K562 (cell line): Measurements from ENCODE around the gene UHRF1. TPM values are rescaled to one million over a fixed set of nuclear protein-coding genes. Genes with fewer than 3 reads are reported as not detected.

ENCODE experiments used
- microRNA-seq: library from miRNA; unstranded; fragments of <30 nt; microRNA quantifications from one replicate; pipeline ENCODE4, GENCODE V29; 2018; ENCODE audit warnings: borderline microRNAs expressed
- polyA plus RNA-seq, 8 experiments: library from polyadenylated mRNA; depleted of rRNA in 4 of 8; stranded (reverse) in 5 of 8; unstranded in 3 of 8; fragments of >200 nt; fragmentation: Nextera tagmentation in 2 of 8; fragmentation: Illumina TruSeq in 1 of 8; extraction: Ambion mirVana in 2 of 8; extraction: Trizol in 1 of 8; gene quantifications; 2 replicates each; pipeline versions ENCODE4 v1.2.1 to v1.2.3, GENCODE V29; 2011 to 2014; ENCODE audit warnings: inconsistent platforms in 1 of 8, missing spikeins in 1 of 8
- small RNA-seq: library from RNA; depleted of rRNA; stranded (forward); fragments of <200 nt; gene quantifications from one replicate; pipeline ENCODE3, GENCODE V24; 2014
- total RNA-seq, 7 experiments: library from RNA; depleted of rRNA in 6 of 7; stranded (reverse); fragments of >200 nt in 6 of 7; fragmentation: Illumina TruSeq in 2 of 7; extraction: Trizol in 2 of 7; gene quantifications; 2 replicates each; pipeline versions ENCODE4 v1.2.1 to v1.2.3, GENCODE V29; 2011 to 2021; ENCODE audit warnings: low replicate concordance in 1 of 7

Gene UHRF1
- total and polyA plus RNA-seq, 9 of the 15 experiments (the other 6 are each of a cell fraction or from before 2014, with no cell fraction given): 6.0 to 101 (median 30.9) TPM

Small RNA genes within 50 kb of the gene (microRNA-seq; reads per million reads assigned to microRNA genes)
- 0.46 reads per million for gene MIR4747

Small RNA genes within 50 kb of the gene (small RNA-seq; reads per million reads assigned to genes)
- gene MIR4747: 0.15 reads per million

Other genes with a start within 250 kb of the UHRF1 start
- 131 and 143 TPM in 2 replicates for gene MYDGF, start 239.2 kb upstream of the UHRF1 start, total RNA-seq (2014; rRNA removed)
- gene MYDGF, start 239.2 kb upstream of the UHRF1 start, total RNA-seq (2014; rRNA removed; fragmentation: Illumina TruSeq; extraction: Trizol): 52.2 and 67.5 TPM in 2 replicates
- gene MYDGF, start 239.2 kb upstream of the UHRF1 start, total RNA-seq (2015; rRNA removed; fragmentation: Illumina TruSeq; extraction: Trizol): 81.6 and 83.0 TPM in 2 replicates
- gene MYDGF, start 239.2 kb upstream of the UHRF1 start, total RNA-seq (2021): 91.5 and 96.7 TPM in 2 replicates
- 82.1 and 86.0 TPM in 2 replicates for gene MYDGF, start 239.2 kb upstream of the UHRF1 start, polyA plus RNA-seq (2011; rRNA removed)
- 60.5 and 66.6 TPM in 2 replicates for gene MYDGF, start 239.2 kb upstream of the UHRF1 start, polyA plus RNA-seq (2014; fragmentation: Illumina TruSeq; extraction: Trizol)
- 10 to 100 TPM in 1 of 2 experiments, 1 to 10 TPM in 1; 4.2 to 12.6 TPM for gene MYDGF, start 239.2 kb upstream of the UHRF1 start, polyA plus RNA-seq (2014; fragmentation: Nextera tagmentation; extraction: Ambion mirVana)
- 141 and 166 TPM in 2 replicates for gene MYDGF, start 239.2 kb upstream of the UHRF1 start, polyA plus RNA-seq (2014; rRNA removed)
- gene DPP9, start 185.7 kb upstream of the UHRF1 start, total RNA-seq (2014; rRNA removed): 43.0 and 64.9 TPM in 2 replicates
- gene DPP9, start 185.7 kb upstream of the UHRF1 start, total RNA-seq (2014; rRNA removed; fragmentation: Illumina TruSeq; extraction: Trizol): 12.7 and 16.0 TPM in 2 replicates
- 23.6 and 24.5 TPM in 2 replicates for gene DPP9, start 185.7 kb upstream of the UHRF1 start, total RNA-seq (2015; rRNA removed; fragmentation: Illumina TruSeq; extraction: Trizol)
- gene DPP9, start 185.7 kb upstream of the UHRF1 start, total RNA-seq (2021): 60.0 and 66.7 TPM in 2 replicates
- 5.4 and 7.1 TPM in 2 replicates for gene DPP9, start 185.7 kb upstream of the UHRF1 start, polyA plus RNA-seq (2011; rRNA removed)
- gene DPP9, start 185.7 kb upstream of the UHRF1 start, polyA plus RNA-seq (2014; fragmentation: Illumina TruSeq; extraction: Trizol): 33.5 and 50.1 TPM in 2 replicates
- gene DPP9, start 185.7 kb upstream of the UHRF1 start, polyA plus RNA-seq (2014; fragmentation: Nextera tagmentation; extraction: Ambion mirVana): 1 to 10 TPM in 1 of 2 experiments, under 1 TPM in 1; 0.90 to 1.1 TPM
- 27.8 and 30.6 TPM in 2 replicates for gene DPP9, start 185.7 kb upstream of the UHRF1 start, polyA plus RNA-seq (2014; rRNA removed)
- 17.1 and 22.2 TPM in 2 replicates for gene FEM1A, start 117.8 kb upstream of the UHRF1 start, total RNA-seq (2014; rRNA removed)
- 5.9 and 6.8 TPM in 2 replicates for gene FEM1A, start 117.8 kb upstream of the UHRF1 start, total RNA-seq (2014; rRNA removed; fragmentation: Illumina TruSeq; extraction: Trizol)
- gene FEM1A, start 117.8 kb upstream of the UHRF1 start, total RNA-seq (2015; rRNA removed; fragmentation: Illumina TruSeq; extraction: Trizol): 10.4 and 10.9 TPM in 2 replicates
- gene FEM1A, start 117.8 kb upstream of the UHRF1 start, total RNA-seq (2021): 18.8 and 19.0 TPM in 2 replicates
- 3.9 and 5.1 TPM in 2 replicates for gene FEM1A, start 117.8 kb upstream of the UHRF1 start, polyA plus RNA-seq (2011; rRNA removed)
- 6.3 and 8.2 TPM in 2 replicates for gene FEM1A, start 117.8 kb upstream of the UHRF1 start, polyA plus RNA-seq (2014; fragmentation: Illumina TruSeq; extraction: Trizol)
- gene FEM1A, start 117.8 kb upstream of the UHRF1 start, polyA plus RNA-seq (2014; fragmentation: Nextera tagmentation; extraction: Ambion mirVana): under 1 TPM; 0.08 to 0.11 TPM
- gene FEM1A, start 117.8 kb upstream of the UHRF1 start, polyA plus RNA-seq (2014; rRNA removed): 10.2 and 10.7 TPM in 2 replicates
- 1.5 and 2.7 TPM in 2 replicates for gene TICAM1, start 77.8 kb upstream of the UHRF1 start, total RNA-seq (2014; rRNA removed)
- gene TICAM1, start 77.8 kb upstream of the UHRF1 start, total RNA-seq (2014; rRNA removed; fragmentation: Illumina TruSeq; extraction: Trizol): 0.77 and 0.98 TPM in 2 replicates
- gene TICAM1, start 77.8 kb upstream of the UHRF1 start, total RNA-seq (2015; rRNA removed; fragmentation: Illumina TruSeq; extraction: Trizol): 2.1 and 2.8 TPM in 2 replicates
- gene TICAM1, start 77.8 kb upstream of the UHRF1 start, total RNA-seq (2021): 11.5 and 11.6 TPM in 2 replicates
- gene TICAM1, start 77.8 kb upstream of the UHRF1 start, polyA plus RNA-seq (2011; rRNA removed): 0.47 and 1.2 TPM in 2 replicates
- gene TICAM1, start 77.8 kb upstream of the UHRF1 start, polyA plus RNA-seq (2014; fragmentation: Illumina TruSeq; extraction: Trizol): 3.1 and 7.1 TPM in 2 replicates
- under 1 TPM; 0.07 to 0.11 TPM for gene TICAM1, start 77.8 kb upstream of the UHRF1 start, polyA plus RNA-seq (2014; fragmentation: Nextera tagmentation; extraction: Ambion mirVana)
- 4.7 and 5.7 TPM in 2 replicates for gene TICAM1, start 77.8 kb upstream of the UHRF1 start, polyA plus RNA-seq (2014; rRNA removed)
- 68.9 and 91.1 TPM in 2 replicates for gene PLIN3, start 41.8 kb upstream of the UHRF1 start, total RNA-seq (2014; rRNA removed)
- gene PLIN3, start 41.8 kb upstream of the UHRF1 start, total RNA-seq (2014; rRNA removed; fragmentation: Illumina TruSeq; extraction: Trizol): 21.5 and 22.0 TPM in 2 replicates
- 46.6 and 46.7 TPM in 2 replicates for gene PLIN3, start 41.8 kb upstream of the UHRF1 start, total RNA-seq (2015; rRNA removed; fragmentation: Illumina TruSeq; extraction: Trizol)
- 75.1 and 75.6 TPM in 2 replicates for gene PLIN3, start 41.8 kb upstream of the UHRF1 start, total RNA-seq (2021)
- gene PLIN3, start 41.8 kb upstream of the UHRF1 start, polyA plus RNA-seq (2011; rRNA removed): 43.1 and 53.5 TPM in 2 replicates
- gene PLIN3, start 41.8 kb upstream of the UHRF1 start, polyA plus RNA-seq (2014; fragmentation: Illumina TruSeq; extraction: Trizol): 31.7 and 59.9 TPM in 2 replicates
- gene PLIN3, start 41.8 kb upstream of the UHRF1 start, polyA plus RNA-seq (2014; fragmentation: Nextera tagmentation; extraction: Ambion mirVana): 1 to 10 TPM; 7.5 to 9.8 TPM
- 52.2 and 56.2 TPM in 2 replicates for gene PLIN3, start 41.8 kb upstream of the UHRF1 start, polyA plus RNA-seq (2014; rRNA removed)
- gene ARRDC5, start 6.6 kb upstream of the UHRF1 start, total RNA-seq (2014; rRNA removed): not detected in 2 replicates
- gene ARRDC5, start 6.6 kb upstream of the UHRF1 start, total RNA-seq (2014; rRNA removed; fragmentation: Illumina TruSeq; extraction: Trizol): not detected in 2 replicates
- gene ARRDC5, start 6.6 kb upstream of the UHRF1 start, total RNA-seq (2015; rRNA removed; fragmentation: Illumina TruSeq; extraction: Trizol): not detected in 2 replicates
- not detected in 2 replicates for gene ARRDC5, start 6.6 kb upstream of the UHRF1 start, total RNA-seq (2021)
- not detected in 2 replicates for gene ARRDC5, start 6.6 kb upstream of the UHRF1 start, polyA plus RNA-seq (2011; rRNA removed)
- not detected in 2 replicates for gene ARRDC5, start 6.6 kb upstream of the UHRF1 start, polyA plus RNA-seq (2014; fragmentation: Illumina TruSeq; extraction: Trizol)
- not detected for gene ARRDC5, start 6.6 kb upstream of the UHRF1 start, polyA plus RNA-seq (2014; fragmentation: Nextera tagmentation; extraction: Ambion mirVana)
- not detected in 2 replicates for gene ARRDC5, start 6.6 kb upstream of the UHRF1 start, polyA plus RNA-seq (2014; rRNA removed)
- gene KDM4B, start 59.6 kb downstream of the UHRF1 start, total RNA-seq (2014; rRNA removed): 11.0 and 12.0 TPM in 2 replicates
- 3.6 and 4.5 TPM in 2 replicates for gene KDM4B, start 59.6 kb downstream of the UHRF1 start, total RNA-seq (2014; rRNA removed; fragmentation: Illumina TruSeq; extraction: Trizol)
- 7.3 and 7.7 TPM in 2 replicates for gene KDM4B, start 59.6 kb downstream of the UHRF1 start, total RNA-seq (2015; rRNA removed; fragmentation: Illumina TruSeq; extraction: Trizol)
- 29.9 TPM in 2 replicates for gene KDM4B, start 59.6 kb downstream of the UHRF1 start, total RNA-seq (2021)
- gene KDM4B, start 59.6 kb downstream of the UHRF1 start, polyA plus RNA-seq (2011; rRNA removed): 11.2 and 20.3 TPM in 2 replicates
- 5.1 and 10.5 TPM in 2 replicates for gene KDM4B, start 59.6 kb downstream of the UHRF1 start, polyA plus RNA-seq (2014; fragmentation: Illumina TruSeq; extraction: Trizol)
- gene KDM4B, start 59.6 kb downstream of the UHRF1 start, polyA plus RNA-seq (2014; fragmentation: Nextera tagmentation; extraction: Ambion mirVana): under 1 TPM; 0.21 to 0.25 TPM
- gene KDM4B, start 59.6 kb downstream of the UHRF1 start, polyA plus RNA-seq (2014; rRNA removed): 11.5 and 13.7 TPM in 2 replicates